ENCODE measurements around the gene COG5.

DNA sequence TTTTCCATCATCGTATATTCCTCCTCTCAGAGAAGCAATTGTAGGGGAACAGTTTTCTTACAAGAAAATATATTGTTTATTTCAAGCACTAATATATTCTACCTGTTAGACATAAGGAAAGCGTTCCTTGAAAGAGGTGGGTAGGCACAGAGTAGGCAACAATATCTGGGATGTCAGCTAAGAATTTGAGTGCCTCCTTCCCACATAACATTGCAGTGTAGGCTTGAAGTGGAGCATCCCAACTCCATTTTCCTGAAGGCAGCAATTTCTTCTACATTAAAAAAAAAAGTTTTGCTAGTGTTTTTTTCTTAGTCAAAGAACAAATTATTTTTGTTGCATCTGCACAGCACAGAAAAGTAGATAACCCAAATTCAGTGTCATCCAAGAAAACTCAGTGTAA is 37.1 kb upstream of the COG5 start:
- TF ChIP-seq, protein P1, sequence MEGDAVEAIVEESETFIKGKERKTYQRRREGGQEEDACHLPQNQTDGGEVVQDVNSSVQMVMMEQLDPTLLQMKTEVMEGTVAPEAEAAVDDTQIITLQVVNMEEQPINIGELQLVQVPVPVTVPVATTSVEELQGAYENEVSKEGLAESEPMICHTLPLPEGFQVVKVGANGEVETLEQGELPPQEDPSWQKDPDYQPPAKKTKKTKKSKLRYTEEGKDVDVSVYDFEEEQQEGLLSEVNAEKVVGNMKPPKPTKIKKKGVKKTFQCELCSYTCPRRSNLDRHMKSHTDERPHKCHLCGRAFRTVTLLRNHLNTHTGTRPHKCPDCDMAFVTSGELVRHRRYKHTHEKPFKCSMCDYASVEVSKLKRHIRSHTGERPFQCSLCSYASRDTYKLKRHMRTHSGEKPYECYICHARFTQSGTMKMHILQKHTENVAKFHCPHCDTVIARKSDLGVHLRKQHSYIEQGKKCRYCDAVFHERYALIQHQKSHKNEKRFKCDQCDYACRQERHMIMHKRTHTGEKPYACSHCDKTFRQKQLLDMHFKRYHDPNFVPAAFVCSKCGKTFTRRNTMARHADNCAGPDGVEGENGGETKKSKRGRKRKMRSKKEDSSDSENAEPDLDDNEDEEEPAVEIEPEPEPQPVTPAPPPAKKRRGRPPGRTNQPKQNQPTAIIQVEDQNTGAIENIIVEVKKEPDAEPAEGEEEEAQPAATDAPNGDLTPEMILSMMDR (conservative IDR thresholded peaks at IDR 0.05; ENCODE audit: low read length): no peak
- TF ChIP-seq EZH2phosphoT487 (IDR thresholded peaks at IDR 0.05; ENCODE audit: borderline replicate concordance): no peak

Measured in Loucy (cell line).